Small intestine (tissue), 16 donors: ENCODE measurements around the gene VENTX. TPM values are rescaled to one million over a fixed set of nuclear protein-coding genes. Genes with fewer than 3 reads are reported as not detected.

Source experiments
- DNase-seq, 2 donors: peaks; one replicate each; pipeline versions ENCODE4 v3.0.0 to v3.0.0-alpha.2; 2013
- FAIRE-seq: peaks from 2 replicates; lab custom pipeline; 2012; peaks lifted over from hg19 to GRCh38; lab: Jason Lieb, UNC
- H3K27ac ChIP-seq, 3 donors: one replicate each; pipeline ENCODE4 v1.5.1; 2013; ENCODE audit warnings: low read length in 2 of 3, mild to moderate bottlenecking in 2 of 3, control low read depth in 1 of 3, inconsistent platforms in 1 of 3, low read depth in 1 of 3, moderate library complexity in 1 of 3
- H3K27me3 ChIP-seq, 3 donors: one replicate each; pipeline ENCODE4 v1.6.1; 2013; ENCODE audit warnings: low read length in 3 of 3, inconsistent platforms in 1 of 3; ENCODE audit not compliant: control insufficient read depth in 3 of 3, insufficient read depth in 3 of 3
- H3K36me3 ChIP-seq, 3 donors: one replicate each; pipeline ENCODE4 v1.6.1; 2013; ENCODE audit warnings: low read length in 3 of 3, inconsistent platforms in 1 of 3, low read depth in 1 of 3, mild to moderate bottlenecking in 1 of 3, moderate library complexity in 1 of 3; ENCODE audit not compliant: control insufficient read depth in 3 of 3, insufficient read depth in 2 of 3
- H3K4me1 ChIP-seq, 3 donors: one replicate each; pipeline ENCODE4 v1.6.1; 2013; ENCODE audit warnings: low read length in 2 of 3, inconsistent platforms in 1 of 3, low read depth in 1 of 3, mild to moderate bottlenecking in 1 of 3, moderate library complexity in 1 of 3; ENCODE audit not compliant: control insufficient read depth in 3 of 3, insufficient read depth in 2 of 3
- H3K4me3 ChIP-seq, 3 donors: one replicate each; pipeline ENCODE4 v1.5.1; 2013; ENCODE audit warnings: low read length in 3 of 3, control low read depth in 1 of 3, inconsistent platforms in 1 of 3, low read depth in 1 of 3, mild to moderate bottlenecking in 1 of 3, moderate library complexity in 1 of 3
- H3K9me3 ChIP-seq, 2 donors: one replicate each; pipeline ENCODE4 v1.6.1; 2013; ENCODE audit warnings: low read depth in 1 of 2, low read length in 1 of 2; ENCODE audit not compliant: control insufficient read depth in 2 of 2, insufficient read depth in 1 of 2
- WGBS, 3 donors: extraction: QIAGEN DNeasy Blood & Tissue Kit; methylation state at CpG; one replicate each; pipeline ENCODE4 v1.1.7; 2013; 5-methylcytosine and 5-hydroxymethylcytosine counted together
- long read RNA-seq, 10 donors: transcript quantifications; one replicate each; lab custom pipeline, GENCODE V29; 2026
- polyA plus RNA-seq, 4 donors: library from polyadenylated mRNA; stranded (reverse) in 3 of 4; unstranded in 1 of 4; fragments of 200-250 nt in 3 of 4; fragments of 120-200 nt in 1 of 4; gene quantifications; one replicate each; pipeline versions ENCODE4 v1.2.1 to v1.2.3, GENCODE V29; 2013
- donor health status: healthy with polysubstance abuse.
- donor health status: control.
- donor health status: control.
- donor health status: Bipolar disorder and iron deficiency.
- donor health status: healthy.

Gene VENTX
- under 1 TPM in 2 of 4 donors, not detected in 2; 0.19 to 0.30 TPM for polyA plus RNA-seq
- long read RNA-seq, donor 1 = 0 reads
- long read RNA-seq, donor 2 = 0 reads
- long read RNA-seq, donor 3 = 0 reads
- long read RNA-seq, donor 4 = 0 reads
- long read RNA-seq, donor 5 = 0 reads
- long read RNA-seq, donor 6 = 0 reads
- long read RNA-seq, donor 7 = 0 reads
- long read RNA-seq, donor 8 = 0 reads
- long read RNA-seq, donor 9 = 0 reads
- long read RNA-seq, donor 10 = 0 reads

GRCh38 chr10:133237588-133238465 lies at the start of gene VENTX:
Gene VENTX (plus strand): TSS chr10:133237855. CDS start chr10:133237915, 60 bp downstream.
- FAIRE-seq (no peak), DNase-seq (no peak)
- Histone ChIP-seq H3K27ac (no peak within 1 kb of the TSS), H3K4me3 (peak within 1 kb of the TSS in 1 of 3 donors; percentile 8), H3K4me1 (peaks cover 0 to 44% (median 0%) of the 10 kb centered on the region in 3 donors), H3K36me3 (no peaks in the 10 kb centered on the region), H3K27me3 (peaks cover 31 to 63% (median 38%) of the 10 kb centered on the region in 3 donors), H3K9me3 (no peaks in the 10 kb centered on the region)
- whole genome bisulfite sequencing, 3 donors = 5 to 12% (median 10%) methylated on average over 47 to 60 of the region's 60 CpGs

- no peak for FAIRE-seq
- WGBS, 3 donors = 76 to 86% (median 77%) methylated on average over 35 to 38 of the region's 38 CpGs
- Histone ChIP-seq H3K4me1 (peaks cover 0 to 5% (median 0%) of the 10 kb centered on the region in 3 donors), H3K4me3 (no peak overlapping the region), H3K27ac (no peak overlapping the region), H3K9me3 (peaks cover 0 to 4% of the 10 kb centered on the region in 2 donors), H3K27me3 (no peaks in the 10 kb centered on the region), H3K36me3 (peaks cover 0 to 55% (median 0%) of the 10 kb centered on the region in 3 donors)
- DNase-seq = no peak
Observed at GRCh38 chr10:133187906-133188681, 49.6 kb upstream of the VENTX start.

GRCh38 chr10:133189256-133189655 lies 48.4 kb upstream of the VENTX start:
- H3K9me3 ChIP-seq = peaks cover 0 to 6% of the 10 kb centered on the region in 2 donors
- peaks cover 0 to 48% (median 0%) of the 10 kb centered on the region in 3 donors for H3K36me3 ChIP-seq
- DNase-seq (no peak), FAIRE-seq (no peak)
- no peaks in the 10 kb centered on the region for H3K27me3 ChIP-seq
- no peak overlapping the region for H3K4me3 ChIP-seq
- H3K27ac ChIP-seq = no peak overlapping the region
- 88 to 91% (median 91%) methylated on average over 22 of the region's 22 CpGs for WGBS, 3 donors
- H3K4me1 ChIP-seq = peaks cover 0 to 5% (median 0%) of the 10 kb centered on the region in 3 donors

- WGBS, 3 donors = 83 to 88% (median 84%) methylated on average over 14 of the region's 14 CpGs
- H3K4me1 ChIP-seq = peaks cover 0 to 5% (median 0%) of the 10 kb centered on the region in 3 donors
- H3K27me3 ChIP-seq = no peaks in the 10 kb centered on the region
- H3K4me3 ChIP-seq = no peak overlapping the region
- peaks cover 0 to 6% of the 10 kb centered on the region in 2 donors for H3K9me3 ChIP-seq
- no peak overlapping the region for H3K27ac ChIP-seq
- no peak for DNase-seq
- FAIRE-seq = no peak
- peaks cover 0 to 43% (median 0%) of the 10 kb centered on the region in 3 donors for H3K36me3 ChIP-seq
Observed at GRCh38 chr10:133189726-133190125, 47.9 kb upstream of the VENTX start.

GRCh38 chr10:133190225-133190624 lies 47.4 kb upstream of the VENTX start:
- Histone ChIP-seq H3K27ac (no peak overlapping the region), H3K4me3 (no peak overlapping the region), H3K27me3 (no peaks in the 10 kb centered on the region), H3K4me1 (peaks cover 0 to 5% (median 0%) of the 10 kb centered on the region in 3 donors), H3K9me3 (peaks cover 0 to 6% of the 10 kb centered on the region in 2 donors), H3K36me3 (peaks cover 0 to 42% (median 0%) of the 10 kb centered on the region in 3 donors)
- 93 to 95% (median 95%) methylated on average over 10 of the region's 10 CpGs for WGBS, 3 donors
- no peak for DNase-seq
- FAIRE-seq = no peak

- H3K4me1 ChIP-seq = peaks cover 0 to 5% (median 0%) of the 10 kb centered on the region in 3 donors
- H3K9me3 ChIP-seq = peaks cover 0 to 6% of the 10 kb centered on the region in 2 donors
- no peak for FAIRE-seq
- H3K27ac ChIP-seq = no peak overlapping the region
- no peak for DNase-seq
- no peak overlapping the region for H3K4me3 ChIP-seq
- H3K27me3 ChIP-seq = no peaks in the 10 kb centered on the region
- 75 to 89% (median 89%) methylated on average over 4 of the region's 4 CpGs for WGBS, 3 donors
- H3K36me3 ChIP-seq = peaks cover 0 to 35% (median 0%) of the 10 kb centered on the region in 3 donors
Observed at GRCh38 chr10:133191651-133192050, 46.0 kb upstream of the VENTX start.

- Histone ChIP-seq H3K4me1 (no peaks in the 10 kb centered on the region), H3K27me3 (no peaks in the 10 kb centered on the region), H3K27ac (no peak overlapping the region), H3K36me3 (peaks cover 0 to 25% (median 0%) of the 10 kb centered on the region in 3 donors), H3K4me3 (no peak overlapping the region), H3K9me3 (peaks cover 0 to 6% of the 10 kb centered on the region in 2 donors)
- DNase-seq (no peak), FAIRE-seq (no peak)
- WGBS, 3 donors = 69 to 85% (median 78%) methylated on average over 4 of the region's 4 CpGs
Observed at GRCh38 chr10:133194151-133194550, 43.5 kb upstream of the VENTX start.

GRCh38 chr10:133195096-133195495 lies 42.6 kb upstream of the VENTX start:
- H3K36me3 ChIP-seq = peaks cover 0 to 24% (median 0%) of the 10 kb centered on the region in 3 donors
- no peaks in the 10 kb centered on the region for H3K27me3 ChIP-seq
- 79 to 87% (median 86%) methylated on average over 19 of the region's 19 CpGs for WGBS, 3 donors
- no peak for FAIRE-seq
- H3K27ac ChIP-seq = no peak overlapping the region
- DNase-seq = no peak
- no peak overlapping the region for H3K4me3 ChIP-seq
- H3K9me3 ChIP-seq = peaks cover 0 to 6% of the 10 kb centered on the region in 2 donors
- H3K4me1 ChIP-seq = no peaks in the 10 kb centered on the region
